ENCODE measurements around the gene CXADR.

Gene CXADR

GRCh38 chr21:17622018-17622417, 109.2 kb downstream of the CXADR start:
- no peak for TF ChIP-seq CTCF (IDR thresholded peaks at IDR 0.05)
- no peak for TF ChIP-seq ZFX (IDR thresholded peaks at IDR 0.05; ENCODE audit: borderline replicate concordance)
- H3K27ac ChIP-seq: no peak overlapping the region

- no peak overlapping the region for H3K27ac ChIP-seq
- TF ChIP-seq CTCF (IDR thresholded peaks at IDR 0.05): no peak
- no peak for TF ChIP-seq ZFX (IDR thresholded peaks at IDR 0.05; ENCODE audit: borderline replicate concordance)
These were observed 118.4 kb downstream of the CXADR start for GRCh38 chr21:17631195-17631594.

- TF ChIP-seq ZFX (IDR thresholded peaks at IDR 0.05; ENCODE audit: borderline replicate concordance) (no peak), CTCF (IDR thresholded peaks at IDR 0.05) (no peak)
- H3K27ac ChIP-seq: no peak overlapping the region
These were observed 123.9 kb downstream of the CXADR start for GRCh38 chr21:17636711-17637110.

- H3K27ac ChIP-seq: no peak overlapping the region
- TF ChIP-seq CTCF (IDR thresholded peaks at IDR 0.05): no peak
- TF ChIP-seq ZFX (IDR thresholded peaks at IDR 0.05; ENCODE audit: borderline replicate concordance): no peak
These were observed 128.0 kb downstream of the CXADR start for GRCh38 chr21:17640821-17641220.

Measured in 22Rv1 (cell line).